NCI-H1930 (cell line): Measurements from ENCODE around the gene NETO2.

ENCODE experiments used
- DNase-seq, 2 experiments: peaks; one replicate each; lab custom pipeline; 2025; lab: John Stamatoyannopoulos, UW

NETO2 gene

GRCh38 chr16:47046726-47047523, 96.8 kb downstream of the NETO2 start:
- no peak for DNase-seq

GRCh38 chr16:47045459-47045858, 98.3 kb downstream of the NETO2 start:
- DNase-seq: no peak

GRCh38 chr16:47045023-47045422, 98.7 kb downstream of the NETO2 start:
- no peak for DNase-seq

- no peak for DNase-seq
These were observed 99.6 kb downstream of the NETO2 start for GRCh38 chr16:47043970-47044684.

GRCh38 chr16:47043200-47043599, 100.5 kb downstream of the NETO2 start:
- no peak for DNase-seq

- peak; percentile 12 to 75 for DNase-seq
These were observed 105.8 kb downstream of the NETO2 start for GRCh38 chr16:47037746-47038458.

- peak in 1 of 2 experiments; percentile 25 for DNase-seq
These were observed 106.4 kb downstream of the NETO2 start for GRCh38 chr16:47037396-47037745.

GRCh38 chr16:47036201-47036600, 107.5 kb downstream of the NETO2 start:
- DNase-seq: no peak

- DNase-seq: no peak
These were observed 108.3 kb downstream of the NETO2 start for GRCh38 chr16:47035436-47035835.

GRCh38 chr16:47034455-47034854, 109.3 kb downstream of the NETO2 start:
- DNase-seq: no peak

- DNase-seq: no peak
These were observed 110.6 kb downstream of the NETO2 start for GRCh38 chr16:47033176-47033575.

- DNase-seq: no peak
These were observed 114.0 kb downstream of the NETO2 start for GRCh38 chr16:47029724-47030123.

- no peak for DNase-seq
These were observed 114.9 kb downstream of the NETO2 start for GRCh38 chr16:47028767-47029377.
